GM12878 (cell line): Measurements from ENCODE around the gene ANKRD44. TPM values are rescaled to one million over a fixed set of nuclear protein-coding genes. Genes with fewer than 3 reads are reported as not detected.

Experiments
- ATAC-seq: fragments of 200-7000 bp; cut with Tn5 transposase; 3 replicates; pipeline ENCODE4 v1.9.1; 2020; ENCODE audit warnings: mild to moderate bottlenecking, moderate library complexity
- BruUV-seq: library from RNA; stranded (reverse); fragments of 400-500 nt; replicated peaks from 2 replicates; lab custom pipeline; 2021; lab: Mats Ljungman, UMichigan
- CTCF ChIA-PET: fragments of 300-600 bp; sonication (Branson Sonifier 250); formaldehyde crosslinking; extraction: SDS; loops from one replicate; lab custom pipeline; 2021; ENCODE audit warnings: inconsistent platforms; lab: Yijun Ruan, JAX
- POLR2A ChIA-PET: fragments of 350-600 bp; formaldehyde crosslinking; extraction: SDS; loops from one replicate; lab custom pipeline; 2021; ENCODE audit warnings: inconsistent platforms; lab: Charles Lee
- RAD21 ChIA-PET: fragments of 300-600 bp; sonication (Branson Sonifier 250); formaldehyde crosslinking; loops from one replicate; lab custom pipeline; 2023; ENCODE audit warnings: antibody characterized with exemption; ENCODE audit not compliant: unreplicated experiment; lab: Charles Lee
- SMC1A ChIA-PET: fragments of 300-600 bp; sonication (Branson Sonifier 250); formaldehyde crosslinking; loops from one replicate; lab custom pipeline; 2023; ENCODE audit not compliant: unreplicated experiment, uncharacterized antibody; lab: Charles Lee
- DNase-seq: peaks from one replicate; pipeline ENCODE4 v3.0.0-alpha.2; 2011; ENCODE audit warnings: low read depth, low spot score
- FAIRE-seq: peaks from 3 replicates; lab custom pipeline; 2011; peaks lifted over from hg19 to GRCh38; lab: Jason Lieb, UNC
- H2AFZ ChIP-seq: 2 replicates; pipeline ENCODE4 v1.6.0; 2011; ENCODE audit warnings: low read depth, low read length, control low read depth; ENCODE audit not compliant: control insufficient read depth
- H3K27ac ChIP-seq: 2 replicates; pipeline ENCODE4 v1.5.1; 2011; ENCODE audit warnings: control low read depth; ENCODE audit not compliant: control insufficient read depth, insufficient read depth
- H3K27me3 ChIP-seq, 2 experiments: replicated peaks in 1 of 2; 2 replicates each; pipeline versions ENCODE4 v1.6.0 to v1.6.1; 2011; ENCODE audit warnings: low read length in 1 of 2; ENCODE audit not compliant: control insufficient read depth in 2 of 2, insufficient read depth in 2 of 2
- H3K36me3 ChIP-seq, 2 experiments: 2 replicates each; pipeline ENCODE4 v1.5.1; 2011; ENCODE audit warnings: low read length in 1 of 2; ENCODE audit not compliant: control insufficient read depth in 2 of 2, insufficient read depth in 2 of 2
- H3K4me1 ChIP-seq: 2 replicates; pipeline ENCODE4 v1.6.1; 2011; ENCODE audit warnings: mild to moderate bottlenecking, low read length, moderate library complexity, mixed read lengths; ENCODE audit not compliant: control insufficient read depth, insufficient read depth
- H3K4me2 ChIP-seq: 2 replicates; pipeline ENCODE4 v1.6.0; 2011; ENCODE audit warnings: control low read depth; ENCODE audit not compliant: control insufficient read depth, insufficient read depth
- H3K4me3 ChIP-seq: fragments of 200-600 bp; sonication (generic); 2 replicates; pipeline ENCODE4 v1.5.1; 2016
- H3K79me2 ChIP-seq: 2 replicates; pipeline ENCODE4 v1.6.0; 2011; ENCODE audit warnings: low read length; ENCODE audit not compliant: control insufficient read depth, insufficient read depth
- H3K9ac ChIP-seq: 2 replicates; pipeline ENCODE4 v1.8.0; 2011; ENCODE audit warnings: low read length, control low read depth, mixed read lengths; ENCODE audit not compliant: control insufficient read depth, insufficient read depth
- H3K9me3 ChIP-seq: replicated peaks from 3 replicates; pipeline ENCODE4 v1.5.1; 2011; ENCODE audit warnings: mild to moderate bottlenecking, low read length; ENCODE audit not compliant: control insufficient read depth, insufficient read depth
- H4K20me1 ChIP-seq: 2 replicates; pipeline ENCODE4 v1.6.0; 2011; ENCODE audit not compliant: control insufficient read depth, insufficient read depth
- IKZF1 ChIP-seq: fragments of 450-650 bp; conservative IDR thresholded peaks from 2 replicates; pipeline ENCODE4 v1.6.1; 2017; ENCODE audit warnings: antibody characterized with exemption, mild to moderate bottlenecking
- NFYA ChIP-seq: IDR thresholded peaks from 2 replicates; pipeline ENCODE4 v1.6.1; 2011; ENCODE audit warnings: low read depth, mild to moderate bottlenecking, low read length, improper control_type of control experiment, borderline replicate concordance
- POLR2AphosphoS2 ChIP-seq: IDR thresholded peaks from 2 replicates; pipeline ENCODE4 v1.6.1; 2011; ENCODE audit warnings: low read depth, mild to moderate bottlenecking, low read length, improper control_type of control experiment, moderate library complexity
- POLR2AphosphoS5 ChIP-seq: IDR thresholded peaks from 2 replicates; pipeline ENCODE4 v1.6.1; 2011; ENCODE audit warnings: mild to moderate bottlenecking, low read length, inconsistent platforms
- RELB ChIP-seq: fragments of 450-650 bp; IDR thresholded peaks from 2 replicates; pipeline ENCODE4 v1.6.1; 2017; ENCODE audit warnings: low read depth, mild to moderate bottlenecking, moderate library complexity
- SREBF1 ChIP-seq: IDR thresholded peaks from 2 replicates; pipeline ENCODE4 v1.6.1; 2012; ENCODE audit warnings: mild to moderate bottlenecking, low read length
- whole genome bisulfite sequencing: methylation state at CpG from one replicate; pipeline ENCODE4 v1.1.6; 2016; ENCODE audit warnings: low lambda C conversion rate; ENCODE audit not compliant: insufficient replicate concordance, insufficient coverage; ENCODE audit errors: missing lambda C conversion rate; 5-methylcytosine and 5-hydroxymethylcytosine counted together
- in situ Hi-C: fragments of 300-500 bp; cut with MboI; formaldehyde crosslinking; loops from 9 replicates; pipeline ENCODE4 v1.14.3; 2018; ENCODE audit warnings: mixed read lengths
- intact Hi-C: fragments of 100-400 bp; cut with micrococcal nuclease; formaldehyde crosslinking; loops from one replicate; pipeline ENCODE4 v1.14.2; 2022; ENCODE audit not compliant: unreplicated experiment
- polyA plus RNA-seq, 11 experiments: library from polyadenylated mRNA; depleted of rRNA in 4 of 11; unstranded in 6 of 11; stranded (reverse) in 5 of 11; fragments of >200 nt; fragmentation: Nextera tagmentation in 4 of 11; fragmentation: Illumina TruSeq in 1 of 11; extraction: Ambion mirVana in 4 of 11; extraction: Trizol in 1 of 11; gene quantifications; 1 replicate in 1 of 11; 2 replicates in 10 of 11; pipeline versions ENCODE4 v1.2.1 to v1.2.3, GENCODE V29; 2011 to 2016; ENCODE audit warnings: inconsistent platforms in 2 of 11, missing spikeins in 2 of 11, low read depth in 1 of 11
- total RNA-seq, 4 experiments: library from RNA; depleted of rRNA in 3 of 4; stranded (reverse); fragments of >200 nt in 3 of 4; fragmentation: Illumina TruSeq in 1 of 4; extraction: Trizol in 1 of 4; gene quantifications; 2 replicates each; pipeline versions ENCODE4 v1.2.1 to v1.2.3, GENCODE V29; 2013 to 2021
- TF ChIP-seq, protein P1 (sequence below): fragments of 450-650 bp; IDR thresholded peaks from 2 replicates; pipeline ENCODE4 v1.6.1; 2016; ENCODE audit warnings: mild to moderate bottlenecking

Gene ANKRD44
- total and polyA plus RNA-seq, 10 of the 15 experiments (the other 5 are each of a cell fraction or from before 2014, with no cell fraction given) = 19.1 to 99.1 (median 59.6) TPM

DNA sequence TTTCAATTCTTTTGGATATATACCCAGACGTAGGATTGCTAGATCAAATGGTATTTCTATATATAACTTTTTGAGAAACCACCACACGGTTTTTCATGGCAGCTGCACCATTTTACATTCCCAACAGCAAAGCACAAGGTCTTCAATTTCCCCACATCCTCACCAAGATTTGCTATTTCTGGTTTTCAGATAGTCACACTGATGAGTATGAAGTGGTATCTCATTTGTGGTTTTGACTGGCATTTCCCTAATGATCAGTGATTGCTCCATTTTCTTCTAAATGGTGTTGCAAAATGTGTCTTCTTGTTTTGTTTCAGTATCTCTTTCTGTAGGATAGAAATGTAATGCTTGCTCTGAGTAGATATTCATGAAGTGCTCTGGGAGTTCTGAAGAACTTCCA, 52.0 kb downstream of the ANKRD44 start (continued):
- TF ChIP-seq IKZF1 (peak; percentile 87), NFYA (no peak)
- TF ChIP-seq, protein P1, sequence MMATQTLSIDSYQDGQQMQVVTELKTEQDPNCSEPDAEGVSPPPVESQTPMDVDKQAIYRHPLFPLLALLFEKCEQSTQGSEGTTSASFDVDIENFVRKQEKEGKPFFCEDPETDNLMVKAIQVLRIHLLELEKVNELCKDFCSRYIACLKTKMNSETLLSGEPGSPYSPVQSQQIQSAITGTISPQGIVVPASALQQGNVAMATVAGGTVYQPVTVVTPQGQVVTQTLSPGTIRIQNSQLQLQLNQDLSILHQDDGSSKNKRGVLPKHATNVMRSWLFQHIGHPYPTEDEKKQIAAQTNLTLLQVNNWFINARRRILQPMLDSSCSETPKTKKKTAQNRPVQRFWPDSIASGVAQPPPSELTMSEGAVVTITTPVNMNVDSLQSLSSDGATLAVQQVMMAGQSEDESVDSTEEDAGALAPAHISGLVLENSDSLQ = peak; percentile 79

DNA sequence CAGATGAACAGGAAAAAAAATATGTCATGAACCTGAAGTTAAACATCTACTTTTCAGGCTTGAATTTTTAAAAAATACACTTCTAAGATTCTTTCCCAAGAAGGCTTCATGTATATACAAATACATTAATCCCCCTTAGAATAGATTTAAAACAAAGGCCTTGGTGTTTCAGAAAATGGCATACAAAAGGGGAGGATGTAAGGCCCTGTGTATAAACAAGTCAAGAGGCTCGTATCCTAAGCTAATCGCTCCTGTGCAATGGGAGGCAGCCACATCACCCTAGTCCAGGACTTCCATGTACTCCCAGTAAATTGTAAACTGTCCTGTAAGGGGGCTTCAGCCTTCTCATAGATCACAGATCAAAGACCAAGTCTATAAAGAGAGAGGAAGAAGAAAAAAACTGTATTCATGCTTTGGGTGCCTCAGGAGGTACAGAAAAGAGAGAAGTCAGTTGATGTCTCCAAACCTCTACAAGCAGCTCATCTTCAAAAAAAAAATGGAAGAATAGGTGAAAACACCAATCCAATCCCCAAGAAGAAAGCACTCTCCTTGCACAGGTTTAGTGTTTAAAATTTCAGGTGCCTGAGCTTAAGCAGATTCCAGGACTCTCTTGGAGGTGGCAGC, 53.9 kb downstream of the ANKRD44 start:
- no TSS peak for BruUV-seq
- Histone ChIP-seq H3K79me2 (peaks cover 86% of the 10 kb centered on the region), H3K36me3 (no peaks in the 10 kb centered on the region), H3K27ac (peak overlapping the region; percentile 97), H2AFZ (no peak overlapping the region), H3K27me3 (no peaks in the 10 kb centered on the region), H3K9me3 (no peaks in the 10 kb centered on the region; the same call in 2 of the 3 replicates), H3K4me2 (peak overlapping the region; percentile 91), H3K9ac (peak overlapping the region; percentile 86), H4K20me1 (no peaks in the 10 kb centered on the region), H3K4me1 (peaks cover 31% of the 10 kb centered on the region), H3K4me3 (peak overlapping the region; percentile 59)
- ChIA-PET SMC1A (interaction anchor here (0.8 to 7.8 kb wide), 25 partner anchors 9 to 180 kb away, joined by 3 to 165 read pairs (median 6); no protein-coding TSS in a partner anchor), RAD21 (interaction anchor here (0.6 to 5.7 kb wide), 23 partner anchors 8 to 67 kb away, joined by 3 to 178 read pairs (median 7); partner anchors contain the start of gene ANKRD44), POLR2A (interaction anchor here (0.9 to 5.7 kb wide), 14 partner anchors 8 to 79 kb away, joined by 3 to 85 read pairs (median 6); partner anchors contain the start of gene ANKRD44), CTCF (interaction anchor here (0.6 to 5.7 kb wide), 24 partner anchors 14 to 144 kb away, joined by 3 to 68 read pairs (median 4); no protein-coding TSS in a partner anchor)
- WGBS = 0% methylated on average over 2 of the region's 2 CpGs
- intact Hi-C loops (no loop called here), in situ Hi-C loops (no loop called here)
- TF ChIP-seq POLR2AphosphoS5 (peak; percentile 43; the same call in 1 of the 2 replicates), POLR2AphosphoS2 (peak; percentile 45; the same call in 1 of the 2 replicates), RELB (no peak), SREBF1 (no peak)
- FAIRE-seq (no peak), ATAC-seq (peak; percentile 5; the same call in 1 of the 3 replicates), DNase-seq (no peak)
